Karpas-422 (cell line): ENCODE data around the gene IQGAP3. TPM values are rescaled to one million over a fixed set of nuclear protein-coding genes. Genes with fewer than 3 reads are reported as not detected.
"Not testable (repeated sequence)": the region's sequence is repeated elsewhere in the genome, so short reads cannot be mapped to it uniquely, and the experiment has no call there.

Experiments
- DNase-seq: peaks from one replicate; pipeline ENCODE4 v3.0.0-alpha.2; 2015
- H2AFZ ChIP-seq: fragments of 200-600 bp; sonication (generic); 2 replicates; pipeline ENCODE4 v1.6.1; 2014; ENCODE audit warnings: antibody characterized with exemption, low read length, mixed read lengths
- H3K27ac ChIP-seq: fragments of 200-600 bp; sonication (generic); 2 replicates; pipeline ENCODE4 v1.5.1; 2014; ENCODE audit warnings: mild to moderate bottlenecking, low read length, moderate library complexity
- H3K27me3 ChIP-seq: fragments of 200-600 bp; sonication (generic); 2 replicates; pipeline ENCODE4 v1.6.1; 2014; ENCODE audit warnings: low read length, mixed read lengths
- H3K36me3 ChIP-seq: fragments of 200-600 bp; sonication (generic); 2 replicates; pipeline ENCODE4 v1.6.1; 2014; ENCODE audit warnings: low read length, mixed read lengths; ENCODE audit not compliant: insufficient read depth
- H3K4me1 ChIP-seq: fragments of 200-600 bp; sonication (generic); 2 replicates; pipeline ENCODE4 v1.6.1; 2014; ENCODE audit warnings: mild to moderate bottlenecking, low read length, mixed read lengths
- H3K4me2 ChIP-seq: fragments of 200-600 bp; sonication (generic); 2 replicates; pipeline ENCODE4 v1.6.1; 2014; ENCODE audit warnings: low read length, low read depth, mild to moderate bottlenecking; ENCODE audit not compliant: poor library complexity, severe bottlenecking
- H3K4me3 ChIP-seq: fragments of 200-600 bp; sonication (generic); 2 replicates; pipeline ENCODE4 v1.5.1; 2014; ENCODE audit warnings: mild to moderate bottlenecking, antibody characterized with exemption, low read length, mixed read lengths
- H3K79me2 ChIP-seq: fragments of 200-600 bp; sonication (generic); 2 replicates; pipeline ENCODE4 v1.6.1; 2014; ENCODE audit warnings: mild to moderate bottlenecking, low read length, mixed read lengths
- H3K9ac ChIP-seq: fragments of 200-600 bp; sonication (generic); 2 replicates; pipeline ENCODE4 v1.6.0; 2014; ENCODE audit warnings: low read length
- H3K9me2 ChIP-seq: fragments of 200-600 bp; sonication (generic), shearing (Covaris generic); replicated peaks from 2 replicates; pipeline ENCODE4 v1.6.0; 2014; ENCODE audit warnings: mild to moderate bottlenecking, low read length, moderate library complexity; ENCODE audit not compliant: insufficient read depth
- H3K9me3 ChIP-seq: fragments of 300-700, 200-600 bp; sonication (generic); 2 replicates; pipeline ENCODE4 v1.6.1; 2014; ENCODE audit warnings: low read length, mixed read lengths
- H4K20me1 ChIP-seq: fragments of 200-600 bp; sonication (generic); 2 replicates; pipeline ENCODE4 v1.6.1; 2014; ENCODE audit warnings: mild to moderate bottlenecking, antibody characterized with exemption, low read length, low read depth; ENCODE audit not compliant: insufficient read depth
- total RNA-seq: library from RNA; depleted of rRNA; stranded (reverse); fragments of >200 nt; shearing (Covaris generic); gene quantifications from 2 replicates; pipeline ENCODE4 v1.2.3, GENCODE V29; 2014; ENCODE audit warnings: low replicate concordance

IQGAP3 gene
- total RNA-seq, 1 experiment from 2014 or later = 0.75 TPM

DNA sequence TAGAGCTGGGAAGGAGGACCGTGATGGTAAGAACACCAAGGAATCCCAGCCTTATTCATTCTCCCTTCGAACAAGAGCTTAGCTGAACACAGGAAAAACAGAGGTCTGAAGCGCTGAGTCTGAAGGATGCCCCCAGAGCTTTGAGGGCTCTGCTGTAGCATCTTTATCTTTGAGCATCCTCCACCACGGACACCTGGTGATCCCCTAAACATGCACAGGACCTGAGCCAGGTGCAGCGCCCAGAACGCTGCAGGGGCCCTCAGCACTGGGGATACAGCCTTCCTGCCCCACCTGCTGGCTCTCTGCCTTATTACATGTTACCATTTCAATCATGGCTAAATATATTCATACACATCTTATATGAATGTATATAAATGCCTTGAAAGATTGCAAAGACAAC, 36.6 kb upstream of the IQGAP3 start:
- H3K4me1 ChIP-seq = peaks cover 21% of the 10 kb centered on the region
- H3K27me3 ChIP-seq = no peaks in the 10 kb centered on the region
- H3K79me2 ChIP-seq = no peaks in the 10 kb centered on the region
- H3K4me3 ChIP-seq = no peak overlapping the region
- DNase-seq = peak; percentile 86
- no peak overlapping the region for H3K9ac ChIP-seq
- no peaks in the 10 kb centered on the region for H3K9me2 ChIP-seq
- no peak overlapping the region for H3K27ac ChIP-seq
- H3K36me3 ChIP-seq = no peaks in the 10 kb centered on the region
- H3K9me3 ChIP-seq = no peaks in the 10 kb centered on the region
- H3K4me2 ChIP-seq = no peak overlapping the region
- H4K20me1 ChIP-seq = no peaks in the 10 kb centered on the region
- H2AFZ ChIP-seq = no peak overlapping the region

DNA sequence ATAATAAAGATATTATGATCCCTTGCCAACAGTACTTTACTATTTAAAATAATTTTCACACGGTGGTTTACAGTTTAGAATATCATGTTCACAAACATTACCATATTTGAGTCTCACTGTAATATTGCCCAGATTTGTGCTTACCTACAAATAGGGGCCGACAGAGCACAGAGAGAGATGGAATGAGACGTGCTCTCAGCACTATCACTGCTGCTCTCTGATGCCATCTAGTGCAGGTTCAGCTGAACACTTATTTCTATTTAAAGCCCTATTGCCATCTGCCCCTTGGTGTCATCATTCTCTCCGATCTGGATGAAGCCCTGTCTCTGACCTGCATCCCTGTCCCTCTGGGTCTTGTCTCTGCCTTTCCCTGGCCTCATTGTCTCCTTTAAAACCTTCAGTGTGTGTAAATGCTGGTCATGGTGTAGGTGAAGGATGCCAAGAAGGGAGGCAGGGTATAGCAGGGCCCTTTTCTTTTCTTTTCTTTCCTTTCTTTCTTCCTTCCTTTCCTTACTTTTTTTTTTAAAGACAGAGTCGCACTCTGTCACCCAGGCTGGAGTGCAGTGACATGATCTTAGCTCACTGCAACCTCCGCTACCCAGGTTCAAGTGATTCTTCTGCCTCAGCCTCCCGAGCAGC, 35.8 kb upstream of the IQGAP3 start:
- H3K36me3 ChIP-seq = no peaks in the 10 kb centered on the region
- H3K4me2 ChIP-seq = peak overlapping the region; percentile 33
- no peaks in the 10 kb centered on the region for H3K9me3 ChIP-seq
- H3K9ac ChIP-seq = no peak overlapping the region; the same call in none of the 2 replicates
- H3K9me2 ChIP-seq = no peaks in the 10 kb centered on the region
- H4K20me1 ChIP-seq = no peaks in the 10 kb centered on the region
- DNase-seq = peak; percentile 92
- no peak overlapping the region for H2AFZ ChIP-seq
- H3K27me3 ChIP-seq = no peaks in the 10 kb centered on the region
- peaks cover 21% of the 10 kb centered on the region for H3K4me1 ChIP-seq
- peak overlapping the region; percentile 26; the same call in 1 of the 2 replicates for H3K27ac ChIP-seq
- H3K4me3 ChIP-seq = no peak overlapping the region
- no peaks in the 10 kb centered on the region for H3K79me2 ChIP-seq

DNA sequence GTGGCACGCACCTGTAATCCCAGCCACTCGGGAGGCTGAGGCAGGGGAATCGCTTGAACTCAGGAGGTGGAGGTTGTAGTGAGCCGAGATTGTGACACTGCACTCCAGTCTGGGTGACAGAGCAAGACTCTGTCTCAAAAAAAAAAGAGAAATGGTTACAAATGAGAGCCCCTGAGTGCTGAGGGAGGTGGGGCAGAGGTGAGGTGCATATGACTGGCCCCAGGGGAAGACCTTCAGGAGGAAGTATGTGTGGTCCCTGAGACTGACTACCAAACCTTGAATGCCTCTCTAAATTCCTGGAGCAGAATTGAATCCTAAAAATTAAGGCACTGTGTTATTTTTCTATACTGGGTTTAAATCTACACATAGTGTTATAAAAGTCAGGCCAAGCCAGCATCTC, 35.0 kb upstream of the IQGAP3 start:
- not testable (repeated sequence) for H3K4me3 ChIP-seq, H3K9me2 ChIP-seq, H3K79me2 ChIP-seq, H3K36me3 ChIP-seq, H3K9me3 ChIP-seq, H3K27me3 ChIP-seq, H4K20me1 ChIP-seq, H2AFZ ChIP-seq
- peak overlapping the region; percentile 33 for H3K4me2 ChIP-seq
- peak overlapping the region; percentile 26 for H3K27ac ChIP-seq
- DNase-seq = peak; percentile 79
- peak overlapping the region; percentile 20; the same call in 1 of the 2 replicates for H3K9ac ChIP-seq
- peaks cover 27% of the 10 kb centered on the region for H3K4me1 ChIP-seq

DNA sequence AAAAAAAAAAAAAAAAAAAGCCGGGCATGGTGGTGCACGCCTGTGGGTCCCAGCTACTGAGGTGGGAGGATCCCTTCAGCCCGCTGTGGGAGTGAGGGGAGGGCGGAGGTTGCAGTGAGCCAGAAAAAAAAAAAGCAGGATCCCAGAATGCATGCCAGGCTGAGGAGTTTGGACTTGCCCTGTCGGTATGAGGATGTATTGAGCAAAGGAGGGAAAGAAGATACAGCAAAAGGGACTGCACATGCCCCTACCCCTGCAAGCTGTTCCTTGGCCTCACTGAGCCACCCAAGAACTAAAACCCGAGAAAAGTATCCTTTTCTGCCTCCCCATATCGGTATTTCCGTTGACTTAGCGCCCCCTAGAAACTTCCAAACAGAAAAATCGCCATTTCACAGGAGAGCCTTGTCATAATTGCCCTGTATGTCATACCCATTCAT, 30.2 kb upstream of the IQGAP3 start:
- H3K79me2 ChIP-seq = peaks cover 35% of the 10 kb centered on the region
- H3K9ac ChIP-seq = peak overlapping the region; percentile 92
- H3K4me2 ChIP-seq = peak overlapping the region; percentile 97
- no peaks in the 10 kb centered on the region for H4K20me1 ChIP-seq
- 0 out of 2 replicates have a peak overlapping the region, but pooled peaks have one; percentile 74 for H3K27ac ChIP-seq
- H3K4me1 ChIP-seq = peaks cover 42% of the 10 kb centered on the region
- peaks cover 14% of the 10 kb centered on the region for H3K36me3 ChIP-seq
- H3K9me2 ChIP-seq = no peaks in the 10 kb centered on the region
- H3K27me3 ChIP-seq = no peaks in the 10 kb centered on the region
- peak; percentile 80 for DNase-seq
- 0 out of 2 replicates have a peak overlapping the region, but pooled peaks have one; percentile 43 for H2AFZ ChIP-seq
- peak overlapping the region; percentile 100; the same call in 1 of the 2 replicates for H3K4me3 ChIP-seq
- no peaks in the 10 kb centered on the region for H3K9me3 ChIP-seq

DNA sequence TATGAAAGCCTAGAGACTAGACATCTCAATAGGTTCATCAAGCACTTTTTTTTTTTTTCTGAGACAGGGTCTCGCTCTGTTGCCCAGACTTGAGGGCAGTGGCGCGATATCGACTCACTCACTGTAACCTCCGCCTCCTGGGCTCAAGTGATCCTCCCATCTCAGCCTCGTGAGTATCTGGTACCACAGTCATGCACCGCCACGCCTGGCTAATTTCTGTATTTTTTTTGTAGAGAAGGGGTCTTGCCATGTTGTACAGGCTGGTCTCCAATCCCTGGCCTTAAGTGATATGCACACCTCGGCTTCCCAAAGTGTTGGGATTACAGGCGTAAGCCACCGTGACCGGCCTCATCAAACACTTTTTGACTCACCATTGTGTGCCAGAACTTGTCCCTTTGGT, 29.5 kb upstream of the IQGAP3 start:
- Histone ChIP-seq H2AFZ (peak overlapping the region; percentile 95), H3K9me3 (no peaks in the 10 kb centered on the region), H3K27ac (peak overlapping the region; percentile 74), H3K9me2 (no peaks in the 10 kb centered on the region), H3K36me3 (peaks cover 20% of the 10 kb centered on the region), H3K79me2 (peaks cover 35% of the 10 kb centered on the region), H3K27me3 (no peaks in the 10 kb centered on the region), H3K4me1 (peaks cover 35% of the 10 kb centered on the region), H3K4me3 (peak overlapping the region; percentile 100), H3K4me2 (peak overlapping the region; percentile 97), H4K20me1 (no peaks in the 10 kb centered on the region), H3K9ac (peak overlapping the region; percentile 92)
- peak; percentile 75 for DNase-seq

DNA sequence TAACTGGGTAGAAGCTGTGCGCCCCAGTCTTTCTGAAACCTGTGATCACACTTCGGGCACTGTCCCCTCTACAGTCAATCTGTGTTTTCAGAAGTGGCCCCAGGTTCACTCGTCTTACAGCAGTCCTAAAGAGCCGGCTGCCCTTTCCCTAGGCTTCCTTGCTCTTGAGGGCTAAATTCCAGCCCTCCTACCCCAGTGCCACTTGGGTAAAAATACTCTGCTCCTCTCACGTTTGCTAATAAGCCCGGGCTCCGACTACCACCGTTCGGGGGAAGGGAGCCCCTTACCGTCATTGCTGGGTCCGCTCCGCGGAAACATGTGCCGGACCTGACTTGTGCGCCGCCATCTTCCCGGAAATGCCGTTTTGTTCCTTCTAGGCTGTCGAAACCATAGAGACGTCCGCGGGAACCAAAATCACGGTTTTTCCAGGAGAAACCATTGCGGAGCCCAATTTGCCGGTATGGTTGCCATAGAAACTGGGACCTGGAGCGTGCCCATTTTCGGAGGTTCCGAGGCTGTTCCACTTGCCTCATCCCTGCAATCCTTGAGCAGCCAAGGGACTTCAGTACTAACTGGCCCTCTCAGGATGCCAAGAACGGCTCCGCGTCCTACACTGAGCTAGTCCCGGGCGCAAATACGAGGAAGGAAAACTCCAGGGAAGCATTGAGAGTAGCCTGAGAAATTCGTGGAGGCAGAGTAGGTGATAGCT, 28.9 kb upstream of the IQGAP3 start, which contains the start of gene GPATCH4:
TSS of gene GPATCH4 (minus strand) at position 358 of the 709 bp plus-strand sequence.
- H3K79me2 ChIP-seq = peaks cover 35% of the 10 kb centered on the region
- no peaks in the 10 kb centered on the region for H3K9me3 ChIP-seq
- DNase-seq = peak; percentile 97
- H3K4me1 ChIP-seq = peaks cover 32% of the 10 kb centered on the region
- H2AFZ ChIP-seq = peak within 1 kb of the TSS; percentile 95
- H3K36me3 ChIP-seq = peaks cover 27% of the 10 kb centered on the region
- no peaks in the 10 kb centered on the region for H4K20me1 ChIP-seq
- no peaks in the 10 kb centered on the region for H3K27me3 ChIP-seq
- H3K4me2 ChIP-seq = peak within 1 kb of the TSS; percentile 97
- no peaks in the 10 kb centered on the region for H3K9me2 ChIP-seq
- H3K9ac ChIP-seq = peak within 1 kb of the TSS; percentile 92
- peak within 1 kb of the TSS; percentile 100 for H3K4me3 ChIP-seq
- H3K27ac ChIP-seq = peak within 1 kb of the TSS; percentile 74

DNA sequence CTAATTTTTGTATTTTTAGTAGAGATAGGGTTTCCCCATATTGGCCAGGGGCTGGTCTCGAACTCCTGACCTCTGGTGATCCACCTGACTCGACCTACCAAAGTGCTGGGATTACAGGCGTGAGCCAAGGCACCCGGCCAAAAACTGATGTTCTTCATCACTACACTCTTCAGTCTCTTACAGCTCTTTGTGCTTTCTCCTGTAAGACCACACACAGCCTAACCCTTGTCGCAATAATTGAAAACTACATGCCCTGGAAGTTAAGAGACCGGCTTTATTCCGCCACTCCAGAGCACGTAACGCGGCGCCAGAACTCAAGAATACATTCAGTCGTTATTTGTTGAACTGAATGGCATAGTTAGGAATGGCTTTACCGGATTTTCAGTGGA, 28.4 kb upstream of the IQGAP3 start:
- Histone ChIP-seq H3K27ac (peak overlapping the region; percentile 74), H3K4me2 (peak overlapping the region; percentile 97), H3K36me3 (peaks cover 32% of the 10 kb centered on the region), H3K4me1 (peaks cover 32% of the 10 kb centered on the region), H2AFZ (no peak overlapping the region), H3K27me3 (no peaks in the 10 kb centered on the region), H3K9me3 (no peaks in the 10 kb centered on the region), H3K9ac (peak overlapping the region; percentile 92), H3K79me2 (peaks cover 35% of the 10 kb centered on the region), H3K9me2 (no peaks in the 10 kb centered on the region), H4K20me1 (no peaks in the 10 kb centered on the region), H3K4me3 (peak overlapping the region; percentile 100)
- DNase-seq = peak; percentile 62

DNA sequence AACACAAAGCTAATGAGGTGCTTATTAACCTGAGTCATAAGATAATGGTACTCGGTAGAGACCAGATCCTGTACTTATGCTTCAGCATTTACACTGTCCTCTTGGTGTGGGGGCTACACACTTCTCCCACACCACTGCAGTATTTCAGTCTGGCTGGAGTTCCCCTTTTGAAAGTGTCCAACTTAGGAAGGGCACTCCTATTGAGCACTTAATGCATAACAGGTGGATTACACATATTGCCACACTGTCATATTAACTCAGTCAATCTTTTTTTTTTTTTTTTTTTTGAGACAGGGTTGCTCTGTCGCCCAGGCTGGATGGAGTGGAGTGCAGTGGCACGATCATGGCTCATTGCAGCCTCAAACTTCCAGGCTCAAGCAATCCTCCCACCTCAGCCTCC, 27.4 kb upstream of the IQGAP3 start:
- H2AFZ ChIP-seq = no peak overlapping the region
- H3K27ac ChIP-seq = peak overlapping the region; percentile 74
- H3K9me2 ChIP-seq = no peaks in the 10 kb centered on the region
- peaks cover 35% of the 10 kb centered on the region for H3K79me2 ChIP-seq
- H3K36me3 ChIP-seq = peaks cover 35% of the 10 kb centered on the region
- no peaks in the 10 kb centered on the region for H3K9me3 ChIP-seq
- no peaks in the 10 kb centered on the region for H3K27me3 ChIP-seq
- peaks cover 32% of the 10 kb centered on the region for H3K4me1 ChIP-seq
- peak overlapping the region; percentile 92 for H3K9ac ChIP-seq
- DNase-seq = peak; percentile 86
- H4K20me1 ChIP-seq = no peaks in the 10 kb centered on the region
- H3K4me3 ChIP-seq = peak overlapping the region; percentile 100
- peak overlapping the region; percentile 97 for H3K4me2 ChIP-seq
